GM12873 (cell line): ENCODE measurements around the gene ACTG1.

ENCODE experiments used
- CTCF ChIP-seq: IDR thresholded peaks from 2 replicates; pipeline ENCODE4 v1.5.1; 2012; ENCODE audit warnings: low read depth, mild to moderate bottlenecking, moderate library complexity, low read length, control low read depth; ENCODE audit not compliant: insufficient read depth; ENCODE audit errors: missing control alignments

ACTG1 gene

GRCh38 chr17:81512562-81513371 lies at the start of gene ACTG1:
ACTG1 (minus strand) TSS chr17:81512799; CDS start chr17:81512354, 445 bp downstream.
- TF ChIP-seq CTCF: no peak

- TF ChIP-seq CTCF: no peak
These were observed 48.9 kb upstream of the ACTG1 start for GRCh38 chr17:81561494-81561885.

- no peak for TF ChIP-seq CTCF
These were observed 46.6 kb upstream of the ACTG1 start for GRCh38 chr17:81558941-81559806.

- no peak for TF ChIP-seq CTCF
These were observed 45.5 kb upstream of the ACTG1 start for GRCh38 chr17:81558115-81558468.

GRCh38 chr17:81557276-81558114 lies 44.9 kb upstream of the ACTG1 start:
- no peak for TF ChIP-seq CTCF

GRCh38 chr17:81556863-81557262 lies 44.3 kb upstream of the ACTG1 start:
- TF ChIP-seq CTCF: no peak
